ENCODE data around the gene SSX2IP.
"Not testable (repeated sequence)": the region's sequence is repeated elsewhere in the genome, so short reads cannot be mapped to it uniquely, and the experiment has no call there.

Gene SSX2IP

DNA sequence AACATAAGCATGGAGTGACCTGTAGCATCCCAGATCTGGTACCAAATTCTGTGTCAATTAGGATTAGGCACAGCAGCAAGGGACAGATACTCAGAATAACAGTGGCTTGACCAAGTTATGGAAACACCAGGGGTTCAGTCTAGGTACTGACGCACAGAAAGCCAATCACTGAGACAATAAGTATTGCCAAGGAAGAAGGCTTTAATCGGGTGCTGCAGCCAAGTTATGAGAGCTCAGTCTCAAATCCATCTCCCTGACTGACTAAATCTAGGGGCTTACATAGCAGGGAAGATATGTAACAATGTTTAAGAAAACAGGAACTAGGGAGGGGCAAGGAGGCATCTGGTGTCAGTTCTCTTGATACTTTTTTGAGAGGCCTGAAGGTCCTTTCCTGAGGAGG, 76.4 kb downstream of the SSX2IP start:
- DNase-seq = no peak

DNA sequence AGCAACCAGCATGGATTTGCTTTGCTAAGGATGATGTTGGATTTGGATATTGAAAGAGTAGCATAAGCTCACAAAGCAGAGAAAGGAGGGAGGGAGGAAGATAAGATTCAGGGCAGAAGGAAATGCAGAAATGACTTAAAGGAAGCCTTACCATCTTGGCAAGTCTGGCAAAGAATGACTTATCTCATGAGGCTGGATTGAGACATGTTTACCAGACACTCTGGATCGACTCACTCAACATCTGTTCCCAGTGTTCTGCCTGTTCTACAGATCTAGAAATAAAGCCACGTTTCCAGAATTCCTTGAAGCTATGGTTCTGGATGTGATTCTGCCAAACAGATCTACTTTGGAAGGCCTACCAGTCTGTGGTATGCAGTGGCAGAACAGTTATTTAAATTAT, 77.2 kb downstream of the SSX2IP start:
- DNase-seq = no peak

DNA sequence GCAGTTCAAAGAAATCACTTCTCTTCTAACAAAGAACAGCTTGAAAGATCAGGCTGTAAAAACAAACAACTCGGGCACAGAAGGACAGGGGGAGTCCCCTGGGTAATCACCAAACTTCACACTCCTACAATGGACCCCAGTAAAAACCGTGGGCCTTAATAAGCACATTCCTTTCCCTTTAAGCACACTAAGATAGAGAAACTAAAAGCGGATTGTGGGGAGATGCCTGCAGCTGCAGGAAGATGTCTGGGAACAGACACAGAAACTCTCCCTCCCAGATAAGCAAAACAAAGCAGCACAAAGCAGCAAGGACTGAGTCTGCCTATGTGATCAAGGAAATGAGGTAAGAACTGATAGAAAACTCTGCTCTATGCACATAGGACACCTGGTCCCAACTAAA, 78.5 kb downstream of the SSX2IP start:
- no peak for DNase-seq

- DNase-seq = no peak
Measured at GRCh38 chr1:84611091-84611490, 79.2 kb downstream of the SSX2IP start.

DNA sequence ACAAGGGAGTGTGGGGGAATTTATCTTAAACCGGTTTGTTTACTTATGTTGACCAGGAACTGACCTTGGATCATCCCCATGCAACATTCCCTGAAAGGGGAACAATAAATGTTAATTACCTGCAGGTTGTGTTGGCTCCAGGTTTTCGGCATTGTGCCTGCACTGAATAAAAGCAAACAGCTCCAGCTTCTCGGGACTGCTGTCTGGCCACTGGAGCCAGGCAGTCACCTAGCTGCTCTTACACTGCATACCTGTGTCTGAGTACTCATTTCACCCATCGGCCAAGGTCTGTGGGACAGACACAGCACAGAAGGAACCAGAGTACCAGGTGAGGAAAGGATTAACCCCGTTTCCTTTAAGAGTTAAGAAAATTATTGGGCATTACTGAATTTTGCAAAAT, 83.3 kb downstream of the SSX2IP start:
- DNase-seq = no peak

GRCh38 chr1:84605157-84605556, 85.1 kb downstream of the SSX2IP start:
- no peak for DNase-seq

DNA sequence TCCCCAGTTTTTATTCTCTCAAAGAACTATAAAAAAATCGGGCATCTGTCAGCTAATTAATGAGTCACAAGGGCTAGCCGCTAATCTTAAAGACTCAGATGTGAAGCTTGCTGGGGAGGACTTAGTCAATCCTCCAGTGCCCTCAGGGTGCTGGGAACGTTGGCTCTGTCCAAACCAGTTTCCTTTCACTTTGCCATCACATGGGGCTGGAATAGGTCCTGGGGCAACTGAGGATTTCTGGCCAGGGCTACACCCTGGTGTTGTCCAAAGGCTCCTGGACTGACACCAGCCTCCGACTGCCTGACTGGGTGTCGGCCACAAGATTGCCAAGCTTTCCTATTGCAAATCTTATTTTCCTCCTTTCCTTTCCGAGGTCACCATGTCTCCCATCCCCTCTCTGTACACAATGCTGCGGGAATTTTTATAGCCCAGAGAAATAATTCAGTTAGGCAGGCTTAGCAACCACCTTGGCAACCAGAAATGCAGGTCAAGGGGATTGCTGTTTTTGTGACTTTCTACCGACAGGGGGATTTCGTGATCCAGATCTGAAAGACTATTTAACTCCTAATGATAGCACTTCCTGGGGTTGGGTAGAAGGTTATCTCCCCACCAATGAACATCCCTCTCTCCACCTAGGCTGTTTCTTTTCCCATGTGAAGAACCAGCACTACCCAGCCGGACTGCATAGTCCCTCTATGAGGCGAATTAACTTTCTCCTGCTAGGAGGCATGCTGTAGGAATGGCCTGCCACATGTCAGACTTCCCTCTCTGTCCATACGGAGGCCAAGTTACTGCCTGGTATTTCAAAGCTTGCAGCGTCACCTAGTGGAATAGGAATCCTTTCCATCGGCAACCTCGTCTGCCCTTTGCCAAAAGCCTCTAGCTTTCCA, 86.1 kb downstream of the SSX2IP start:
- no peak for DNase-seq

DNA sequence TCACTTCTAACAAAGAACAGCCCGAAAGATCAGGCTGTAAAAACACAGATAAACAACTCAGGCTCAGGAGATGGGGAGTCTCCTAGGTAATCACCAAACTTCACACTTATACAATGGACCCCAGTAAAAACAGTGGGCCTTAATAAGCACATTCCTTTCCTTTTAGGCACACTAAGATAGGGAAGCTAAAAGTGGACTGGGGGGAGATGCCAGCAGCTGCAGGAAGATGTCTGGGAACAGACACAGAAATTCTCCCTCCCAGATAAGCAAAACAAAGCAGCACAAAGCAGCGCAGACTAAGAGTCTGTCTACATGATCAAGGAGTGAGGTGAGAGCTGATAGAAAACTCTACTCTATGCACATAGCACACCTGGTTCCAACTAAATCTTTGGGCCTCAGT, 87.0 kb downstream of the SSX2IP start:
- no peak for DNase-seq

- DNase-seq = no peak
Measured at GRCh38 chr1:84600796-84601195, 89.5 kb downstream of the SSX2IP start.

DNA sequence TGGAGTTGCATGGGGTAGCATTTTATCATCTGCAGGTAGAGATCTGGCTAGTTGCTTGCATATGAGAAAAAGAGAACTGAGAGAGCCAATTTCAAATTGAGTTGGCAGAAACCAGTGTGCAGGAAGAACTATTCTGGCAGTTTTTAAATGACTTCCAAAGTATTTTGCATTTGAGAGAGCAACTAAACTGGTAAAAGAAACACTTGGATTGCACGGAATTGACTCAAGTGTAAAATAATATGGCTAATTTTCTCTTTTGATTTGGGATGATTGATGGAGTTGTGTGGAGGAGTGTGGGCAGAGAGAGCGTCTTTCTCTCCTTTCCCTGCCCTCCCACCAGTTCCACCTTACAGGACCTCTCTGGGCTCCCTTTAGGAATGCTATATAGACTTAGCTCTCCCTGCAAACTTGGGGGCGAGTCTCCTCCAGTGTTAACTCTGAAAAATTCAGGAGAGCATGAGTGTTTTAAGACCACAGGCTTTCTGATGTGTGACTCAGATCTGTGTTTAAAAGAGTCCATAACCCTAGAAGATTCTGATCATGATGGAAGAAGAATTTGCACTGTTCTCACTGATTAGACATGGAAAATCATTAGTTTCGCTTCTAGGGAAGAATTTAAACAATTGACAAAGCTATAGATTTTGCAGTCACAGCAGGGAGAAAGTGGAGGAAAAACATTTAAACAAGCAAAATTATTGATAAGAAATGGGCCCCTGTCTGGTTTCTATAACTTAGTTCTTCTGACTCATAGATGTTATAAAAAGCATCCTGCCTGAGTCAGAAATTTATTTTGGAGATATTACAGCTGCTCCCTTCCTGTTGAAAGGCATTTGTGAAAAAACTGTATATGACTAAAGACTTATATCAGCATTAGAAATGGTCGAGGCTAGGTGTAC, 91.2 kb downstream of the SSX2IP start:
- no peak for DNase-seq

- DNase-seq = no peak
Measured at GRCh38 chr1:84598418-84598817, 91.8 kb downstream of the SSX2IP start.

DNA sequence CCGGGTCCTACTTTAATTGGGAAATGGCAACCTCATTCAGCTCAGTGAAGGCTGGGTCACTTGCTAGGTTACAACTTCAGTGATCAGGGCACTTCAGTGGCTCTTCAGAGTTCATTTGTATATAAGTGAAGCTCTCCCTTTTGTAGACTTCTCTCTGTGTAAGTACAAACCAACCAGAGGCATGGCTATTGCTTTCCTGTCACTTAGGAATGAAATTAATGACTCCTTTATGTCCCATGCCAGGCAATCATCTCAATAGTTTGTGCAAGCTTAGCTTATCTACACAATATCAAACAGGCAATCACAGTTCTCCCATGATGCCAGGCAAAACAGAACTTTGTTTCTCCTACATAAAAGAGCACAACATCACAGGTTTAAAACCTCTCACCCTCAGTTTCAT, 93.2 kb downstream of the SSX2IP start:
- no peak for DNase-seq

DNA sequence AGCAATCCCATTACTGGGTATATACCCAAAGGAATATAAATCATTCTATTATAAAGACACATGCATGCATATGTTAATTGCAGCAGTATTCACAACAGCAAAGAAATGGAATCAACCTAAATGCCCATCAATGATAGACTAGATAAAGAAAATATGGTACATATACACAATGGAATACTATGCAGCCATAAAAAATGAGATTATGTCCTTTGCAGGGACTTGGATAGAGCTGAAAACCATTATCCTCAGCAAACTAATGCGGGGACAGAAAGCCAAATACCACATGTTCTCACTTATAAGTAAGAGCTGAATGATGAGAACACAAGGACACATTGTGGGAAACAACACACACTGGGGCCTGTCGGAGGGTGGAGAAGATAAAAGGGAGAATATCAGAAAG, 95.3 kb downstream of the SSX2IP start:
- not testable (repeated sequence) for DNase-seq
